ENCODE data around the gene NRXN3.
"Not testable (repeated sequence)": the region's sequence is repeated elsewhere in the genome, so short reads cannot be mapped to it uniquely, and the experiment has no call there.

The NRXN3 gene

DNA sequence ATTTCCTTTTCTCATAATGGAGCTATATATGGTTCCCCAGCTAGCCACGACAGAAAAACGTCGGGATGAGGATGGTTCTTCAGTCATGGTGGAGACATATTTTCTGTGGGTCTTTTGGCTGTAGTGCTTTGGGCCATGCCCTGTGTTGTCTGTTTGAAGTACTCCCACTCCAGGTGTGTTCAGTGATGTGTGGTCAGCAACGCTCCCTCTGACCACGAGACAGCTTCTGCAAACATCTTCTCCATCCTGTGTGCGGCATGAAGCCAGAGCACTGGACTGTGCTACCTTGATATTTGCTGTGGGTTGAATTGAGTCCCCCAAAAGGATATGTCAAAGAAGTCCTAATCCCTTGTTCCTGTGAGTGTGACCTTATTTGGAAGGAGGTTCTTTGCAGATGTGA is 931.2 kb downstream of the NRXN3 start:
- H3K4me3 ChIP-seq (ENCODE audit: low read depth, low read length) = no peak overlapping the region
- ChIA-PET POLR2A (no interaction called here), CTCF (no interaction called here)
- no peak for TF ChIP-seq CTCF (IDR thresholded peaks at IDR 0.05; ENCODE audit: insufficient read depth, low read length, missing control alignments)
- DNase-seq (ENCODE audit: low read depth, low spot score) = no peak

GRCh38 chr14:79103764-79104163 is 933.6 kb downstream of the NRXN3 start:
- H3K4me3 ChIP-seq (ENCODE audit: low read depth, low read length) = no peak overlapping the region
- DNase-seq (ENCODE audit: low read depth, low spot score) = no peak
- CTCF ChIA-PET = no interaction called here
- POLR2A ChIA-PET = no interaction called here
- no peak for TF ChIP-seq CTCF (IDR thresholded peaks at IDR 0.05; ENCODE audit: insufficient read depth, low read length, missing control alignments)

- DNase-seq (ENCODE audit: low read depth, low spot score); POLR2A ChIA-PET; H3K4me3 ChIP-seq (ENCODE audit: low read depth, low read length); CTCF ChIA-PET: not testable (repeated sequence)
These were observed 940.4 kb downstream of the NRXN3 start for GRCh38 chr14:79110564-79110963.

- CTCF ChIA-PET = interaction anchor here (0.6 to 0.7 kb wide), 2 partner anchors 10 to 22 kb away, joined by 3 read pairs; no protein-coding TSS in a partner anchor
- TF ChIP-seq CTCF (IDR thresholded peaks at IDR 0.05; ENCODE audit: insufficient read depth, low read length, missing control alignments) = no peak
- no peak for DNase-seq (ENCODE audit: low read depth, low spot score)
- POLR2A ChIA-PET = no interaction called here
- H3K4me3 ChIP-seq (ENCODE audit: low read depth, low read length) = no peak overlapping the region
These were observed 941.9 kb downstream of the NRXN3 start for GRCh38 chr14:79111987-79112501.

DNA sequence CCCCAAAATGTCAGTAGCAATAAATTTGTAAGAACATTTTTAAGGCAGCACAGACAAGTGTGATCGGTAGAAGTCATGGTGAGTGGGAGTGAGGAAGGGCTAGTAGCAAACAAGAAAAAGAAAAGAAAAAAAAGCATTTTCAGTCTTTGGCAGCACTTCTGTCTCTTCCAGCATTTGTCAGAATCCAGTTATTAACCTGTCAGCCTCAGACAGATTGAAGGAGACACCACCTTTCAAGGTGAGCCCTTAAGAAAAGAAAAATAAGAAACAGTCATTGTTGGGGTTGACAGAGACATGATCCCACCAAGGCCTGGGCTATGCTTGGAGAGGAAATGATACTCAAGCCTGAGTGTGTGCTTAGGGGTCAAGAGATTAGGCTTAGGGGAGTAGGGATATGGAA is 947.4 kb downstream of the NRXN3 start:
- no peak overlapping the region for H3K4me3 ChIP-seq (ENCODE audit: low read depth, low read length)
- CTCF ChIA-PET = no interaction called here
- POLR2A ChIA-PET = no interaction called here

DNA sequence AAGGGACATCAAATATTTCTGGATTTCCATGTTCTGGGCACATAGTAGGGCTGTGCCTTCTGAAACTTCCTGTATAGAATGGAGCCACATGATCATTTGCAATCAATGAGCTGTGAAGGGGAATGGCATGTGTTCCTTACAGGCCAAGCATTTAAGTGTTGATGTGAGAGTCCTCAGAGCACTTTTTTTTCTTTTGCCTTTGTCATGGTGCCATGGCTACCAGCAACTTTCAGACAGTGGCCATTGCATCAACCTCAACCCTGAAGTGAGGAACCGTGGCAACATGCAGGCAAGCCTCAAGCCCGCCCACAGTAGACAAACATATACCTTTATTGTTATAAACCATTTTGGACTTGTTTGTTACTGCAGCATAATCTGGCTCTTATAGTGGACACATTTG is 948.1 kb downstream of the NRXN3 start:
- TF ChIP-seq CTCF (IDR thresholded peaks at IDR 0.05; ENCODE audit: insufficient read depth, low read length, missing control alignments) = no peak
- H3K4me3 ChIP-seq (ENCODE audit: low read depth, low read length) = no peak overlapping the region
- CTCF ChIA-PET = no interaction called here
- POLR2A ChIA-PET = no interaction called here
- DNase-seq (ENCODE audit: low read depth, low spot score) = no peak

More for the DNA sequence above, 947.4 kb downstream of the NRXN3 start:
- no peak for DNase-seq (ENCODE audit: low read depth, low spot score)
- no peak for TF ChIP-seq CTCF (IDR thresholded peaks at IDR 0.05; ENCODE audit: insufficient read depth, low read length, missing control alignments)

DNA sequence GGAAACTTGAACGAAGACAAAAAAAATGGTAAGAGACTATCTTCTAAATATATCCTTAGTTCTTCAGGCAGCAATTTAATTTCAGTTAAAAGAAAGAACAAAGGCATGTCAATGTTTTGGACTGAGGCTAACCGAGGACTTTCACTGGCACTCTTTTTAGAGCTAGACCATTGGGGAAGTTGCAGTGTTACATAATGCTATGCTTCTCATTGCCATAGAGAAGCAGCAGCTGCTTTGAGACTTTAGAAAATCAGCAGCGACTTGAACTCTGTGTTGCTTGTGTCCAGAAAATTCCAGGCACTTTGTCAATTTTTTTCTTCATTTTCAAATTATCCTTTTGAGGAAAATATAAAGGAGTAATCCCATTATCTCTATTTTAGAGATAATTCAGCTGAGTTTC is 964.2 kb downstream of the NRXN3 start:
- TF ChIP-seq CTCF (IDR thresholded peaks at IDR 0.05; ENCODE audit: insufficient read depth, low read length, missing control alignments) = no peak
- CTCF ChIA-PET = no interaction called here
- POLR2A ChIA-PET = no interaction called here
- DNase-seq (ENCODE audit: low read depth, low spot score) = no peak
- no peak overlapping the region for H3K4me3 ChIP-seq (ENCODE audit: low read depth, low read length)
